Measurements from ENCODE around the gene ZMAT5.

The ZMAT5 gene

GRCh38 chr22:29815580-29815979, 48.8 kb upstream of the ZMAT5 start:
- Histone ChIP-seq H3K9me3 (ENCODE audit: insufficient read depth, low read length) (no peaks in the 10 kb centered on the region), H3K27ac (ENCODE audit: low read depth, low read length) (no peak overlapping the region), H3F3A (ENCODE audit: insufficient read depth) (no peaks in the 10 kb centered on the region), H3K27me3 (ENCODE audit: low read length) (no peaks in the 10 kb centered on the region), H3K79me2 (ENCODE audit: insufficient read depth, low read length) (no peaks in the 10 kb centered on the region), H2AFZ (ENCODE audit: low read depth, low read length, severe bottlenecking) (no peak overlapping the region), H4K20me1 (ENCODE audit: low read depth, low read length) (no peaks in the 10 kb centered on the region), H3K36me3 (ENCODE audit: low read length) (peaks cover 4% of the 10 kb centered on the region; the same call in 1 of the 2 replicates), H3K9me2 (replicated peaks; ENCODE audit: insufficient read depth, low read length) (no peaks in the 10 kb centered on the region), H3K4me2 (ENCODE audit: low read depth, low read length, poor library complexity, severe bottlenecking) (no peak overlapping the region), H3K4me3 (ENCODE audit: insufficient read depth, low read length, poor library complexity, severe bottlenecking) (no peak overlapping the region), H3K9ac (ENCODE audit: low read length) (no peak overlapping the region)
- no peak for TF ChIP-seq EZH2phosphoT487 (conservative IDR thresholded peaks at IDR 0.05; ENCODE audit: low read length)
- TF ChIP-seq, protein P1, sequence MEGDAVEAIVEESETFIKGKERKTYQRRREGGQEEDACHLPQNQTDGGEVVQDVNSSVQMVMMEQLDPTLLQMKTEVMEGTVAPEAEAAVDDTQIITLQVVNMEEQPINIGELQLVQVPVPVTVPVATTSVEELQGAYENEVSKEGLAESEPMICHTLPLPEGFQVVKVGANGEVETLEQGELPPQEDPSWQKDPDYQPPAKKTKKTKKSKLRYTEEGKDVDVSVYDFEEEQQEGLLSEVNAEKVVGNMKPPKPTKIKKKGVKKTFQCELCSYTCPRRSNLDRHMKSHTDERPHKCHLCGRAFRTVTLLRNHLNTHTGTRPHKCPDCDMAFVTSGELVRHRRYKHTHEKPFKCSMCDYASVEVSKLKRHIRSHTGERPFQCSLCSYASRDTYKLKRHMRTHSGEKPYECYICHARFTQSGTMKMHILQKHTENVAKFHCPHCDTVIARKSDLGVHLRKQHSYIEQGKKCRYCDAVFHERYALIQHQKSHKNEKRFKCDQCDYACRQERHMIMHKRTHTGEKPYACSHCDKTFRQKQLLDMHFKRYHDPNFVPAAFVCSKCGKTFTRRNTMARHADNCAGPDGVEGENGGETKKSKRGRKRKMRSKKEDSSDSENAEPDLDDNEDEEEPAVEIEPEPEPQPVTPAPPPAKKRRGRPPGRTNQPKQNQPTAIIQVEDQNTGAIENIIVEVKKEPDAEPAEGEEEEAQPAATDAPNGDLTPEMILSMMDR (IDR thresholded peaks at IDR 0.05; ENCODE audit: insufficient read depth, low read length, poor library complexity, severe bottlenecking), result no peak

DNA sequence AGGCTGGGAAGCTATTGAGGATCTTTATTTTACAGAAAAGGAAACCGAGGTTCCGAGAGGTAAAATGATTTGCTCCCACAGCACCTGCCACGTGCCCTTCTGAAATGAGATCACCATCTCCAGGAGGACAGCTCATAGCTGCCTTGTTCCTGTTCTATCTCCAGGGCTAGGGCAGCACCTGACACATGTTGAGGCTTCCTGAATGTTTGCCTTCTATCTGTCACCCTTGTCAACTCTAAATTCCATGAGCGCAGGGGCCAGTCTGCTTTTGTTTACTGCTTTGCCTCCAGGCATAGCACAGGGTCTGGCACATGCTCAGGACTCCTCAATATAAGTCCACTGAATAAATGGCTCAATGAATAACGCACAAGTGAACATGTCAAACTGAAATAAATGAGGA, 47.2 kb upstream of the ZMAT5 start:
- TF ChIP-seq, protein P1 (IDR thresholded peaks at IDR 0.05; ENCODE audit: insufficient read depth, low read length, poor library complexity, severe bottlenecking), result no peak
- no peak for TF ChIP-seq EZH2phosphoT487 (conservative IDR thresholded peaks at IDR 0.05; ENCODE audit: low read length)
- no peak overlapping the region for H3K4me3 ChIP-seq (ENCODE audit: insufficient read depth, low read length, poor library complexity, severe bottlenecking)
- H3K27me3 ChIP-seq (ENCODE audit: low read length), result no peaks in the 10 kb centered on the region
- no peak overlapping the region for H3K4me2 ChIP-seq (ENCODE audit: low read depth, low read length, poor library complexity, severe bottlenecking)
- no peaks in the 10 kb centered on the region for H3F3A ChIP-seq (ENCODE audit: insufficient read depth)
- peaks cover 4% of the 10 kb centered on the region; the same call in 1 of the 2 replicates for H3K36me3 ChIP-seq (ENCODE audit: low read length)
- H3K27ac ChIP-seq (ENCODE audit: low read depth, low read length), result no peak overlapping the region
- H3K9ac ChIP-seq (ENCODE audit: low read length), result no peak overlapping the region
- no peaks in the 10 kb centered on the region for H4K20me1 ChIP-seq (ENCODE audit: low read depth, low read length)
- H3K79me2 ChIP-seq (ENCODE audit: insufficient read depth, low read length), result no peaks in the 10 kb centered on the region
- H3K9me2 ChIP-seq (replicated peaks; ENCODE audit: insufficient read depth, low read length), result no peaks in the 10 kb centered on the region
- H2AFZ ChIP-seq (ENCODE audit: low read depth, low read length, severe bottlenecking), result no peak overlapping the region
- no peaks in the 10 kb centered on the region for H3K9me3 ChIP-seq (ENCODE audit: insufficient read depth, low read length)

DNA sequence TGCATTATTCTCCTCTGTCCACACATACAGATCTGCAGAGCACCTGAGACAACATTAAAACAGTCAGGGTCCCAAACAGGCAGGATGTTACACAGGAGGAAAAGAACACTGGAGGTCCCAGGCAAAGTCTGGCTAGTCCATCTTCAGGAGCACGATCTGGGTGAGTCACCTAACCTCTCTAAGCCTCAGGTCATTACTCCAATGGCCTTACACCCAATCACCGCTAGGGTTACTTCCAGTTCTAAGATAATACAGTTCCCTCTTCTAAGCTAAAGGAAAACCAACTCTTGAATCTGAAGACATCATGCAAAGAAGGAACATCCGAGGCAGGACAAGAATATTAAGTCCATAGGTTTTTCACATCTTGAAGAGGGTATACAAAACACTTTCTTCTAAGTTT, 46.8 kb upstream of the ZMAT5 start:
- H3F3A ChIP-seq (ENCODE audit: insufficient read depth), result no peaks in the 10 kb centered on the region
- no peaks in the 10 kb centered on the region for H3K79me2 ChIP-seq (ENCODE audit: insufficient read depth, low read length)
- H2AFZ ChIP-seq (ENCODE audit: low read depth, low read length, severe bottlenecking), result no peak overlapping the region
- H3K4me2 ChIP-seq (ENCODE audit: low read depth, low read length, poor library complexity, severe bottlenecking), result no peak overlapping the region
- H3K27me3 ChIP-seq (ENCODE audit: low read length), result no peaks in the 10 kb centered on the region
- H3K27ac ChIP-seq (ENCODE audit: low read depth, low read length), result no peak overlapping the region
- H3K9me2 ChIP-seq (replicated peaks; ENCODE audit: insufficient read depth, low read length), result no peaks in the 10 kb centered on the region
- no peak overlapping the region for H3K4me3 ChIP-seq (ENCODE audit: insufficient read depth, low read length, poor library complexity, severe bottlenecking)
- TF ChIP-seq, protein P1 (IDR thresholded peaks at IDR 0.05; ENCODE audit: insufficient read depth, low read length, poor library complexity, severe bottlenecking), result no peak
- no peak for TF ChIP-seq EZH2phosphoT487 (conservative IDR thresholded peaks at IDR 0.05; ENCODE audit: low read length)
- no peaks in the 10 kb centered on the region for H4K20me1 ChIP-seq (ENCODE audit: low read depth, low read length)
- H3K36me3 ChIP-seq (ENCODE audit: low read length), result peaks cover 4% of the 10 kb centered on the region; the same call in 1 of the 2 replicates
- no peaks in the 10 kb centered on the region for H3K9me3 ChIP-seq (ENCODE audit: insufficient read depth, low read length)
- no peak overlapping the region for H3K9ac ChIP-seq (ENCODE audit: low read length)

All from SU-DHL-6 (cell line).